Adrenal gland (tissue), 5 donors: ENCODE measurements around the gene CARD19.

Experiments
- POLR2A ChIP-seq, 2 donors: fragments of 450-650 bp; IDR thresholded peaks; one replicate each; pipeline ENCODE4 v1.6.1; 2017; ENCODE audit warnings: antibody characterized with exemption in 2 of 2, mild to moderate bottlenecking in 2 of 2, moderate library complexity in 1 of 2
- TF ChIP-seq, protein P1 (sequence below), 6 experiments: fragments of 450-650 bp in 4 of 6; fragments of 200-600 bp in 2 of 6; sonication (generic) in 1 of 6; IDR thresholded peaks; 1 replicate in 5 of 6; 2 replicates in 1 of 6; pipeline versions ENCODE4 v1.5.1 to v1.8.0; 2016 to 2021; ENCODE audit warnings: antibody characterized with exemption in 6 of 6, mild to moderate bottlenecking in 2 of 6, moderate library complexity in 1 of 6
- donor health status: DM: no; HTN: no; CAD: no.

DNA sequence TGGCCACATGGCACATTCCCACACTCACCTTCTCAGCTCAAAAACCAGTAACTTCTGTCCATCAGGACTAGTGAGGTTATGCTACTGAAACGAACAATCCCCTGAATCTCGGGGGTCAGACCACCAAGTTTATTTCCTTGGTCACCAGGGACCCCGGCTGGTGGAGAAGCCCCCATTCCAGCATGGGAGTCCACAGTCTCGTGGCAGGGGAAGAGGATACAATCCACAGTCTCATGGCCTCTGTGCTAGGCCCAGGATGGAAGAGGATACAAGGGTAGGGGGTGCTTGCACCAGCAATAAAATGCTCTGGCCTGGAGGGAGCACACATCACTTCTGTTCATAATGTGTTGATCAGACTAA is 7.4 kb upstream of the CARD19 start:
- TF ChIP-seq POLR2A (IDR thresholded peaks at IDR 0.05) = no peak
- TF ChIP-seq, protein P1, sequence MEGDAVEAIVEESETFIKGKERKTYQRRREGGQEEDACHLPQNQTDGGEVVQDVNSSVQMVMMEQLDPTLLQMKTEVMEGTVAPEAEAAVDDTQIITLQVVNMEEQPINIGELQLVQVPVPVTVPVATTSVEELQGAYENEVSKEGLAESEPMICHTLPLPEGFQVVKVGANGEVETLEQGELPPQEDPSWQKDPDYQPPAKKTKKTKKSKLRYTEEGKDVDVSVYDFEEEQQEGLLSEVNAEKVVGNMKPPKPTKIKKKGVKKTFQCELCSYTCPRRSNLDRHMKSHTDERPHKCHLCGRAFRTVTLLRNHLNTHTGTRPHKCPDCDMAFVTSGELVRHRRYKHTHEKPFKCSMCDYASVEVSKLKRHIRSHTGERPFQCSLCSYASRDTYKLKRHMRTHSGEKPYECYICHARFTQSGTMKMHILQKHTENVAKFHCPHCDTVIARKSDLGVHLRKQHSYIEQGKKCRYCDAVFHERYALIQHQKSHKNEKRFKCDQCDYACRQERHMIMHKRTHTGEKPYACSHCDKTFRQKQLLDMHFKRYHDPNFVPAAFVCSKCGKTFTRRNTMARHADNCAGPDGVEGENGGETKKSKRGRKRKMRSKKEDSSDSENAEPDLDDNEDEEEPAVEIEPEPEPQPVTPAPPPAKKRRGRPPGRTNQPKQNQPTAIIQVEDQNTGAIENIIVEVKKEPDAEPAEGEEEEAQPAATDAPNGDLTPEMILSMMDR (IDR thresholded peaks at IDR 0.05) = no peak
